MM.1S (cell line): ENCODE results near the gene VPS72.
A peak's percentile ranks its signal among the peaks of the same experiment; 100 is the strongest.

Source experiments
- DNase-seq: peaks from one replicate; pipeline ENCODE4 v3.0.0-alpha.2; 2015
- H2AFZ ChIP-seq: fragments of 300-600 bp; sonication (generic); 2 replicates; pipeline ENCODE4 v1.6.0; 2016; ENCODE audit warnings: antibody characterized with exemption, low read length
- H3F3A ChIP-seq: fragments of 300-600 bp; sonication (generic); 2 replicates; pipeline ENCODE4 v1.6.1; 2016; ENCODE audit warnings: mild to moderate bottlenecking, antibody characterized with exemption, low read length, moderate library complexity, mixed read lengths; ENCODE audit not compliant: insufficient read depth
- H3K27ac ChIP-seq: fragments of 300-600 bp; sonication (generic); 2 replicates; pipeline ENCODE4 v1.5.1; 2016; ENCODE audit warnings: mild to moderate bottlenecking, low read length
- H3K27me3 ChIP-seq: fragments of 300-600 bp; sonication (generic); replicated peaks from 2 replicates; pipeline ENCODE4 v1.6.0; 2016; ENCODE audit warnings: low read length; ENCODE audit not compliant: insufficient read depth
- H3K36me3 ChIP-seq: fragments of 300-600 bp; sonication (generic); replicated peaks from 2 replicates; pipeline ENCODE4 v1.6.1; 2016; ENCODE audit warnings: mild to moderate bottlenecking, low read length, mixed read lengths; ENCODE audit not compliant: insufficient read depth
- H3K4me1 ChIP-seq: fragments of 300-600 bp; sonication (generic); 2 replicates; pipeline ENCODE4 v1.6.1; 2016; ENCODE audit warnings: low read length, mixed read lengths
- H3K4me2 ChIP-seq: fragments of 300-600 bp; sonication (generic); 2 replicates; pipeline ENCODE4 v1.6.0; 2016; ENCODE audit warnings: low read depth, low read length
- H3K4me3 ChIP-seq: fragments of 300-600 bp; sonication (generic); 2 replicates; pipeline ENCODE4 v1.5.1; 2016; ENCODE audit warnings: low read length, mixed read lengths
- H3K79me2 ChIP-seq: fragments of 300-600 bp; sonication (generic); 2 replicates; pipeline ENCODE4 v1.6.1; 2016; ENCODE audit warnings: mixed run types, low read length, mixed read lengths
- H3K9ac ChIP-seq: fragments of 300-600 bp; sonication (generic); 2 replicates; pipeline ENCODE4 v1.6.1; 2016; ENCODE audit warnings: low read length, mixed read lengths
- H3K9me2 ChIP-seq: fragments of 300-600 bp; sonication (generic); replicated peaks from 2 replicates; pipeline ENCODE4 v1.6.1; 2016; ENCODE audit warnings: mild to moderate bottlenecking, low read length, mixed read lengths; ENCODE audit not compliant: insufficient read depth
- H3K9me3 ChIP-seq: fragments of 300-600 bp; sonication (generic); replicated peaks from 2 replicates; pipeline ENCODE4 v1.6.1; 2016; ENCODE audit warnings: mild to moderate bottlenecking, low read length, mixed read lengths; ENCODE audit not compliant: insufficient read depth
- H4K20me1 ChIP-seq: fragments of 300-600 bp; sonication (generic); 2 replicates; pipeline ENCODE4 v1.6.1; 2016; ENCODE audit warnings: mild to moderate bottlenecking, low read length, moderate library complexity, mixed read lengths; ENCODE audit not compliant: insufficient read depth
- EZH2 ChIP-seq: fragments of 300-600 bp; sonication (generic); optimal IDR thresholded peaks from 2 replicates; pipeline ENCODE3; 2017; ENCODE audit warnings: low read depth, mild to moderate bottlenecking, antibody characterized with exemption, low read length, mixed read lengths
- EZH2phosphoT487 ChIP-seq: fragments of 300-600 bp; sonication (generic); IDR thresholded peaks from 2 replicates; pipeline ENCODE4 v1.6.1; 2018; ENCODE audit warnings: antibody characterized with exemption, low read length
- TF ChIP-seq, protein P1 (sequence below): fragments of 300-600 bp; sonication (generic); IDR thresholded peaks from 2 replicates; pipeline ENCODE4 v1.5.1; 2016; ENCODE audit warnings: antibody characterized with exemption, low read length, mixed read lengths

Gene VPS72

DNA sequence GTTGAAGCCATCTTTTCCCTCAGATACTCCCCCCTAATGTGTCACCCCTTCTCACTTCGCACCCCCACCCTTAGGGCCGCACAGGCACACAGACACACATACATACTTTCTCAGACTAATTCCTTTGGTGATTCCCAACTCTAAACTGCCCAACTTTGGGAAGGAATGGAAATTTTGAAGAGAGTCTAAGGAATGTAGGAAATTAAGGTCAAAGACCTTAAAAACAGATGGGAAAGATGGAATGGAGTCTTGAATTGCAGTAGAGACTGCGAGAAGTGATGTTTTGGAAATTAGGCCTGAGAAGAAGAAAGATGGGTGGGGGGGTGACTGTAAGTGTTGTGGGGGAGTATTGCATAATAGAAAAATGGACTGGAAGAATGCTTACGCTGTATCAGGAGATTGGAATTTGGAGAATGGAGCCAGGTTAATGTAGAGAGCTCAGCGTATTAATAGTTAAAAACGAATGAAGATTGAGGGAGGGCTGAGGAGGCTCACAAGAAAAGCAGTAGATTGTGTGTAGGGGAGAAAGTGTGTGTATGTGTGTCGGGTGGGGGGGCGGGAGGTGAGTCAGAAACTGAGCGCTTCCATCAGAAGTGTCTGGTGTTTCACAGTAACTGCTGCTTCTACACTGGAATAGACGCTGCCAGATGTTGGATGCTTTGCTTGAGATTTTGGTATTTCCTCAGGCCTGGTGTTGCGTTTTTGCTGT is 10.0 kb upstream of the VPS72 start:
- H3F3A ChIP-seq = peaks cover 8% of the 10 kb centered on the region
- DNase-seq = no peak
- H3K4me3 ChIP-seq = peak overlapping the region; percentile 93
- H3K9me2 ChIP-seq = no peaks in the 10 kb centered on the region
- H3K9ac ChIP-seq = peak overlapping the region; percentile 68; the same call in 1 of the 2 replicates
- no peaks in the 10 kb centered on the region for H3K27me3 ChIP-seq
- no peaks in the 10 kb centered on the region; the same call in 1 of the 2 replicates for H4K20me1 ChIP-seq
- no peak overlapping the region for H3K27ac ChIP-seq
- H3K36me3 ChIP-seq = 0 out of 2 replicates have a peak, but pooled peaks cover 7% of the 10 kb centered on the region
- peaks cover 64% of the 10 kb centered on the region for H3K79me2 ChIP-seq
- H2AFZ ChIP-seq = no peak overlapping the region
- H3K9me3 ChIP-seq = no peaks in the 10 kb centered on the region
- peak overlapping the region; percentile 89 for H3K4me2 ChIP-seq
- TF ChIP-seq EZH2 = no peak
- no peak for TF ChIP-seq EZH2phosphoT487
- TF ChIP-seq, protein P1, sequence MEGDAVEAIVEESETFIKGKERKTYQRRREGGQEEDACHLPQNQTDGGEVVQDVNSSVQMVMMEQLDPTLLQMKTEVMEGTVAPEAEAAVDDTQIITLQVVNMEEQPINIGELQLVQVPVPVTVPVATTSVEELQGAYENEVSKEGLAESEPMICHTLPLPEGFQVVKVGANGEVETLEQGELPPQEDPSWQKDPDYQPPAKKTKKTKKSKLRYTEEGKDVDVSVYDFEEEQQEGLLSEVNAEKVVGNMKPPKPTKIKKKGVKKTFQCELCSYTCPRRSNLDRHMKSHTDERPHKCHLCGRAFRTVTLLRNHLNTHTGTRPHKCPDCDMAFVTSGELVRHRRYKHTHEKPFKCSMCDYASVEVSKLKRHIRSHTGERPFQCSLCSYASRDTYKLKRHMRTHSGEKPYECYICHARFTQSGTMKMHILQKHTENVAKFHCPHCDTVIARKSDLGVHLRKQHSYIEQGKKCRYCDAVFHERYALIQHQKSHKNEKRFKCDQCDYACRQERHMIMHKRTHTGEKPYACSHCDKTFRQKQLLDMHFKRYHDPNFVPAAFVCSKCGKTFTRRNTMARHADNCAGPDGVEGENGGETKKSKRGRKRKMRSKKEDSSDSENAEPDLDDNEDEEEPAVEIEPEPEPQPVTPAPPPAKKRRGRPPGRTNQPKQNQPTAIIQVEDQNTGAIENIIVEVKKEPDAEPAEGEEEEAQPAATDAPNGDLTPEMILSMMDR = no peak
- H3K4me1 ChIP-seq = peaks cover 9% of the 10 kb centered on the region

DNA sequence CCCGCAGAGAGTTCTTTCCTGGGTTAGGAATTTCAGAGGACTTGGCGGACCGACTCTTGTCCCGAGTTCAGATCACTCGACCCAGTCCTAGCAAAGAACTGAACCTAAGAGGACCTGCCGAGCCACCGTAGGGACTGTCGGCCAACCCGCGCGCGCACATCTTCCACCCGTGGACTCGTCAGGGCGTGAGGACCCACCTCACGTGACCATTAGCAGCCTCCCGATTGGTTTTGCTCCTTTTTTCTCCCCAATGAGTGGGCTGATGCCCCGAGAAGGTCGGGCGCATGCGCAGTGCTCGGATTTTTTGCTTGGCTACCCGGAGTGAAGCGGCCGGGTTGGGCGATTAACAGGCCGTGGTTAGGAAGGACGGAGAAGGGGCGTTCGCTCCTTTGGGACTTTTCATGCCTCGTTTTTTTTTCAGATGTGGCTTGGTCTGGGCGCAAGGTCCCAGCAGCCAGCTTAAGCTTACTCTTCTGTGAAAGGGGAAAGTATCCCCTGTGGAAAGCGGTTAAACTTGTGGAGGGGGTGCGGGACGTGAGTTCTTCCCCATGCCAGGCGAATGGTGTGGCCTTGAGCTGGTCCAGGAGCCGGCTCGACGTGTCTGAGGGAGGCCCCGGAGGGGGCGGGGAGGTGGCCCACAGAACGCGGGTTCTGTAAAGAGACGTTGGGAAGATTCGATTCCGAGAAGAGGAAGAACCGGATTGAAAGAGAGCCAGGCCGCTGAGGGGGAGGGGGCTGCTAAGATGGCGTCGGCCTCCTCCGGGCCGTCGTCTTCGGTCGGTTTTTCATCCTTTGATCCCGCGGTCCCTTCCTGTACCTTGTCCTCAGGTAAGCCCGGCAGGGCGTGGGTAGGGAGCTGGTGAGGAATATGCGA is 8.5 kb upstream of the VPS72 start, which contains the start of gene PIP5K1A:
Gene PIP5K1A, plus strand, starts transcription at position 299 of the 874 bp plus-strand sequence. Its CDS starts 445 bp downstream, at position 744.
- Histone ChIP-seq H3K4me2 (peak within 1 kb of the TSS; percentile 89), H2AFZ (peak within 1 kb of the TSS; percentile 89), H3K27ac (peak within 1 kb of the TSS; percentile 58; the same call in 1 of the 2 replicates), H3K79me2 (peaks cover 49% of the 10 kb centered on the region), H3F3A (peaks cover 8% of the 10 kb centered on the region), H3K9ac (peak within 1 kb of the TSS; percentile 68), H3K27me3 (peaks cover 12% of the 10 kb centered on the region), H3K36me3 (0 out of 2 replicates have a peak, but pooled peaks cover 3% of the 10 kb centered on the region), H3K9me3 (no peaks in the 10 kb centered on the region), H3K4me1 (peaks cover 9% of the 10 kb centered on the region), H3K9me2 (no peaks in the 10 kb centered on the region), H4K20me1 (no peaks in the 10 kb centered on the region; the same call in 1 of the 2 replicates), H3K4me3 (peak within 1 kb of the TSS; percentile 93)
- TF ChIP-seq EZH2phosphoT487 (no peak), EZH2 (no peak)
- TF ChIP-seq, protein P1 = no peak
- DNase-seq = peak; percentile 100

DNA sequence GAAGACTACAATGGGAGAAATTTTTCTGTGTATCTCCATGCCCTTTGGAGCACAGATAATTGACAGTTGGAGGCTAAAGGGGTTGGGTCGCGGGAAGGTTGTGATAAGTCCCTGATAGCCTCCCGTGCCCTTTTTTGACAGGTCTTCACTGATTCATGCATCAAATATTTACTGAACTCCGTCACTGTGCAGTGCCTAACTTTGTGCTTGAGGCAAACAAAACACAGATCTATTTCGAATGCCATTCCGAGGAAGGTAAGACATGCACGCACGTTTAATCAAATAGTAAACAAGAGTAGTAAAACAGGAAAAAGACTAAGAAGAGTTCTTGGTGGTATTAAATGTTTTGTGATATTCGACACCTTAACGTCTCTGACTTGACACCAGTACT is 7.9 kb upstream of the VPS72 start:
- Histone ChIP-seq H3K4me3 (peak overlapping the region; percentile 93), H4K20me1 (no peaks in the 10 kb centered on the region; the same call in 1 of the 2 replicates), H3K9ac (peak overlapping the region; percentile 68; the same call in 1 of the 2 replicates), H3K9me3 (no peaks in the 10 kb centered on the region), H3K79me2 (peaks cover 43% of the 10 kb centered on the region), H3K36me3 (0 out of 2 replicates have a peak, but pooled peaks cover 2% of the 10 kb centered on the region), H3K27ac (peak overlapping the region; percentile 58; the same call in 1 of the 2 replicates), H3F3A (peaks cover 8% of the 10 kb centered on the region), H3K4me1 (peaks cover 9% of the 10 kb centered on the region), H3K27me3 (peaks cover 19% of the 10 kb centered on the region), H2AFZ (peak overlapping the region; percentile 89), H3K4me2 (peak overlapping the region; percentile 89), H3K9me2 (no peaks in the 10 kb centered on the region)
- TF ChIP-seq, protein P1 = no peak
- TF ChIP-seq EZH2 (no peak), EZH2phosphoT487 (no peak)
- no peak for DNase-seq
